Fibroblast of the aortic adventitia (primary cell): ENCODE results near the gene PRR15L. TPM values are rescaled to one million over a fixed set of nuclear protein-coding genes. Genes with fewer than 3 reads are reported as not detected.
A peak's percentile ranks its signal among the peaks of the same experiment; 100 is the strongest.

Experiments
- DNase-seq: peaks from one replicate; pipeline ENCODE4 v3.0.0-alpha.2; 2010; ENCODE audit warnings: low read depth
- H3K4me3 ChIP-seq: 2 replicates; pipeline ENCODE4 v1.5.1; 2011; ENCODE audit warnings: low read depth, mild to moderate bottlenecking, control low read depth, low read length, moderate library complexity
- CTCF ChIP-seq: IDR thresholded peaks from 2 replicates; pipeline ENCODE4 v1.5.1; 2011; ENCODE audit warnings: mild to moderate bottlenecking, low read length, control low read depth, inconsistent platforms; ENCODE audit not compliant: insufficient read depth
- total RNA-seq: library from RNA; depleted of rRNA; stranded (reverse); fragments of >200 nt; gene quantifications from 2 replicates; pipeline ENCODE4 v1.2.3, GENCODE V29; 2012; ENCODE audit warnings: low replicate concordance

Gene PRR15L
- total RNA-seq, 1 donor, result not detected

DNA sequence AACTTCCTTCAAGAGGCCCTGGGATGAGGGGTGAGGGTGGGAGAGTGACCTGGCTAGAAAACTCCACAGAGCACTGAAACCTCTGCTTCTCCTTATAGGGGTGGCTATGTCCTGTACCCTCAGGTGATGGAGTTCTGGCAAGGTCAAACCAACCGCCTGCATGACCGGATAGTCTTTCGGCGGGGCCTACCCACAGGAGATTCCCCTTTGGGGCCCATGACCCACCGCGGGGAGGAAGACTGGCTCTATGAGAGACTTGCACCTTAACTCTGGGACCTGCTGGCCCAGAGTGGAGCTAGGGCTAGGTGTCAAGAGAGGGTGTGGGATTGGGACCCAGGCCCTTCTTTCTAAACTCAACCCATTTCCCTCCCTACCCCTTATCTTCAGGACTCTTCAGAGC is 11.2 kb downstream of the PRR15L start:
- TF ChIP-seq CTCF, result no peak
- no peak overlapping the region for H3K4me3 ChIP-seq
- no peak for DNase-seq

- no peak overlapping the region for H3K4me3 ChIP-seq
- no peak for DNase-seq
- no peak for TF ChIP-seq CTCF
These were observed 11.9 kb downstream of the PRR15L start for GRCh38 chr17:47945529-47946508.

GRCh38 chr17:47945080-47945479 is 12.6 kb downstream of the PRR15L start:
- peak; percentile 9 for DNase-seq
- no peak for TF ChIP-seq CTCF
- H3K4me3 ChIP-seq, result no peak overlapping the region

GRCh38 chr17:47942568-47942967 is 15.1 kb downstream of the PRR15L start:
- TF ChIP-seq CTCF, result no peak
- H3K4me3 ChIP-seq, result peak overlapping the region; percentile 90
- DNase-seq, result no peak

DNA sequence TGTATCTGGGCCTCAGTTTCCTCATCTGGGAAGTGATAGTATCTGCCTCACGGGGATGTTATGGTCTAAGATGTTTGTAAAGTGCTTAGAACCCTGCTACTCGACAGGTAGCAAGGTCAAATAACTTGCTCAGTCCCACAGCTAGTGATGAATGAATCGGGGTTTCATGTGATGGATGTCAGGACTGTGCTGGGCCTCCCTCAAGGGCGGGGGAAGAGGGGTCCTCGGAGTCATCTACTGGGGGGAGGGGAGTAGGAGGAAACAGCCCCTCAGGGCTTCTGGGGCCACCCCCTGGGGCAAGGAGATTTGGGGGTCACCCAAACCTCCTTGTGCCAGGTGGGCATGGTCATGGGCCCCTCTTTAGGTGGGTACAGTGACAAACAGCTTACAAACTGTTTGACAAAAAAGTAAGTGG is 15.6 kb downstream of the PRR15L start:
- no peak for TF ChIP-seq CTCF
- DNase-seq, result no peak
- peak overlapping the region; percentile 90 for H3K4me3 ChIP-seq

DNA sequence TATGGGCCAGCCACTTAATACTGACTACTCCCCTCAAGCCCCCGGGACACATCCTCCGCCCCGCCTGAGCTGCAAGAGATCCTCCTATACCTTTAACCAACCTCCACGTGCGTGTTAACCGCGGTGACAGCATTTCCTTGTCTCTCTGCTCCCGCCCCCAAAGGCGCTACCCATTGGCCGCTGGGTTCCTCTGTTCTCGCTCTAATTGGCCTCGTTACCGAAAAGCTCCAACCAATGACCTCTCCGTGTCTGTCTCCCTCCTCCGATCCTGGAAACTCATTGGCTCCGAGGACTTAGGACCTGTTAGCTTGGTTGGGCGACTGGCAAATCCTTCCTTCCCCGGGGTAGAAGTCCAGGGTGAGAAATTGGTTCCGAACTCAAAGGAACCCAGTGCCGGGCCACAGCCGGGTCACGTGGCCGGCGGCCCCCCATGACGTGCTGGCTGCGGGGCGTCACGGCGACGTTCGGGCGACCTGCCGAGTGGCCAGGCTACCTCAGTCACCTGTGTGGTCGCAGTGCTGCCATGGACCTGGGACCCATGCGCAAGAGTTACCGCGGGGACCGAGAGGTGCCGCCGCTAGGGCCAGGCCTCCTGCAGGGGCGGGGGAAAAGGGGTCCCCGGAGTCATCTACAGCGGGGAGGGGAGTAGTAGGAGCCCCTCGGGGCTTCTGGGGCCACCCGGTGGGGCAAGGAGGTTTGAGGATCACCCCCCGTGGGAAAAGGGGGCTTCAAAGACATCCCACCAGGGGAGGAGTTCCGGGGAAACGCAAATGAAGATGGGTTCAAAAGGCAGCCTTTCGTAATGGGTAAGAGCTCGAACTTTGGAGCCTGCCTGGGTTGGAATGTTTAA is 16.2 kb downstream of the PRR15L start, which contains the start of gene PNPO:
Gene PNPO, plus strand, starts transcription at position 326 of the 850 bp plus-strand sequence. Its CDS starts 105 bp downstream, at position 431.
- DNase-seq, result peak; percentile 99
- TF ChIP-seq CTCF, result peak; percentile 12
- peak within 1 kb of the TSS; percentile 90 for H3K4me3 ChIP-seq
